GM06990 (cell line): ENCODE data around the gene CAMTA1.

Experiments
- DNase-seq: peaks from one replicate; pipeline ENCODE4 v3.0.0-alpha.2; 2011; ENCODE audit not compliant: insufficient read length; ENCODE audit errors: extremely low read depth
- H3K27me3 ChIP-seq: replicated peaks from 2 replicates; pipeline ENCODE4 v1.6.0; 2011; ENCODE audit warnings: low read length; ENCODE audit not compliant: control insufficient read depth, insufficient read depth
- H3K36me3 ChIP-seq: 2 replicates; pipeline ENCODE4 v1.5.1; 2011; ENCODE audit warnings: low read length; ENCODE audit not compliant: control insufficient read depth, insufficient read depth
- H3K4me3 ChIP-seq: replicated peaks from 2 replicates; pipeline ENCODE4 v1.5.1; 2011; ENCODE audit warnings: low read depth, mild to moderate bottlenecking, control low read depth, low read length
- CTCF ChIP-seq: IDR thresholded peaks from 2 replicates; pipeline ENCODE4 v1.5.1; 2011; ENCODE audit warnings: low read length, control low read depth, mild to moderate bottlenecking, inconsistent platforms; ENCODE audit not compliant: insufficient read depth, poor library complexity, severe bottlenecking

The CAMTA1 gene

DNA sequence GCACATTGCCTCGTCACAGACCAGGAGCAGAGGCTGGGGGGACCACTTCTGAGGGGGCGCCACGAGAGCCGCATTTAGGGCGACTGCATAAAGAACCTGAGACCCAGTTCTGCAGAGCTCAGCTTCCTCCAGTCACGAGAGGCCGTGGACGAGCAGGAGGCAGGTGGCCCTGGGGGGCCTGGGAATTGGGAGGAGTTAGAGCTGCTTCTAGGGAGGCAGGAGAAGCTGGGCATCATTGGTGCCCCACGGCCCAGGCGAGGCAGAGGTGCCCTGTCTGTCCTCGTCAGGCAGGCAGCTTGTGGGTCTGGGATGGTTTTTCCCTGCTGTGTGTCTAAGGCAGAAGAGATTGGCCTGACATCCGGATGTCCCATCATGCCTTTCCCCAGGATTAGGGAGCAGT is 389.3 kb downstream of the CAMTA1 start:
- DNase-seq: no peak
- no peak for TF ChIP-seq CTCF
- no peaks in the 10 kb centered on the region; the same call in 1 of the 2 replicates for H3K27me3 ChIP-seq
- H3K36me3 ChIP-seq: no peaks in the 10 kb centered on the region
- H3K4me3 ChIP-seq: no peak overlapping the region

- Histone ChIP-seq H3K4me3 (no peak overlapping the region), H3K27me3 (no peaks in the 10 kb centered on the region; the same call in 1 of the 2 replicates), H3K36me3 (no peaks in the 10 kb centered on the region)
- TF ChIP-seq CTCF: no peak
- no peak for DNase-seq
Measured at GRCh38 chr1:7174980-7175906, 390.0 kb downstream of the CAMTA1 start.

GRCh38 chr1:7177021-7177420 is 391.8 kb downstream of the CAMTA1 start:
- no peaks in the 10 kb centered on the region for H3K36me3 ChIP-seq
- no peak overlapping the region for H3K4me3 ChIP-seq
- H3K27me3 ChIP-seq: no peaks in the 10 kb centered on the region; the same call in 1 of the 2 replicates
- no peak for TF ChIP-seq CTCF
- no peak for DNase-seq

GRCh38 chr1:7177438-7178146 is 392.3 kb downstream of the CAMTA1 start:
- Histone ChIP-seq H3K27me3 (no peaks in the 10 kb centered on the region; the same call in 1 of the 2 replicates), H3K4me3 (no peak overlapping the region)
- no peak for DNase-seq

DNA sequence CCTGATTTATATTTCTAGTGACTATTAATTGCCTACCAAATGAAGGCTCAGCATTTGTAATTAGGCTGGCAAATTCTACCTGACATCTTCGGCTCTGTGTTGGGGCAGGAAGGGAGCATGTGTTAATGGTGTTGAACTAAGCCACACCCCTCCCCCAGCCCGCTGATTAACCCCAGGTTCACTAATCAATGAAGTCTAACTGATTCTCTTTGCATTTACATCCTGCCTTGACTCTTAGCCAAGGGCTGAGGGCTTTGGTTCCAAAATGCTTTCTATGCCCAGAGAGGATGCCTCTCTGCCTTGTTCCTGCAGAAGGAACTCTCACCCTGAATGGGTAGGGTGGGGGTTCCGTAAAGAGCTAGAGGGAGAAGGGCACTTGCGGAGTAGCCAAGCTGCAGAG is 393.1 kb downstream of the CAMTA1 start:
- Histone ChIP-seq H3K4me3 (no peak overlapping the region), H3K36me3 (no peaks in the 10 kb centered on the region), H3K27me3 (no peaks in the 10 kb centered on the region; the same call in 1 of the 2 replicates)
- no peak for DNase-seq
- TF ChIP-seq CTCF: no peak

More at GRCh38 chr1:7177438-7178146, 392.3 kb downstream of the CAMTA1 start:
- H3K36me3 ChIP-seq: no peaks in the 10 kb centered on the region
- TF ChIP-seq CTCF: no peak
